Keratinocyte (primary cell): Measurements from ENCODE around the gene EFNA1.

Source experiments
- CTCF ChIP-seq, 3 experiments: IDR thresholded peaks in 1 of 3; conservative IDR thresholded peaks in 1 of 3; optimal IDR thresholded peaks in 1 of 3; 2 replicates in 2 of 3; 3 replicates in 1 of 3; pipeline versions ENCODE3 to v1.5.1; 2011; ENCODE audit warnings: low read length in 3 of 3, mild to moderate bottlenecking in 3 of 3, moderate library complexity in 2 of 3, control low read depth in 1 of 3, inconsistent platforms in 1 of 3; ENCODE audit not compliant: insufficient read depth in 2 of 3; ENCODE audit errors: extremely low read depth in 1 of 3
- EZH2 ChIP-seq: IDR thresholded peaks from one replicate; pipeline ENCODE4 v1.6.1; 2012; ENCODE audit warnings: inconsistent platforms, mild to moderate bottlenecking, low read length, moderate library complexity

GRCh38 chr1:155079487-155080311, 48.0 kb upstream of the EFNA1 start:
- TF ChIP-seq CTCF (optimal IDR thresholded peaks at IDR 0.05 in 1 of 3, IDR thresholded peaks at IDR 0.05 in 1 of 3, conservative IDR thresholded peaks at IDR 0.05 in 1 of 3; ENCODE audit: extremely low read depth in 1 of 3, insufficient read depth in 2 of 3, low read length in 3 of 3) (no peak), EZH2 (peak; percentile 86)
